Activated T-cell treated with anti-CD3 and anti-CD28 coated beads, Interleukin-2, amount 50 U/mL, for 48 hours (primary cell): ENCODE measurements around the gene MRPS6.
A peak's percentile ranks its signal among the peaks of the same experiment; 100 is the strongest.

Experiments used
- DNase-seq, 2 experiments: peaks; one replicate each; pipeline ENCODE4 v3.0.0-alpha.2; 2020

Gene MRPS6

DNA sequence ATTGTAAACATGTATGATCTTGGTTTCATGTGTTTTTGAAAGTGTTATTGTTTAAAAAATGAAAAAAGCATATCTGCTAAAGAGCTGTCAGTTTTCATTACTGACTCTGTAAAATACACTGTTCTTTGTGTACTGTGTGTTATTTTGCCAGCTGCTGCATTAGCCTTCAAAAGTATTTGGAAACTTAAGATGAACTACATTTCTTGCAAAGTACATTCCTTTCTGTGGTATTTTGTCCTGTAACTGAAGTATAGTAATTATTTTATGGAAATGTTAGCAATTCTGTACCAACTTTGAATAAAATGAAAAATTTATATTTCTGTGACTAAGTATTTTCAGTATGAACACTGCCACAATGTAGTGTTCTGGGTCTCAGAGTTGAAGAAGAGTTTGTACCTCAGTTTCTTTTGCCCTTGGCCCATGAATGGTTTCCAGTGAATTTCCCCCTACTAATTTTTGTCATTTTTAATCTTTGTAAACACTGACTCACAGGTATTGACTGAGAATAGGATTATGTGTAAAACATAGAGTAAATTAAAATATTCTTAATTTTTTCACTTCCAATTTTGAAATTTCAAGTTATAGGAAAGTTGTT, 32.7 kb downstream of the MRPS6 start:
- no peak for DNase-seq

DNA sequence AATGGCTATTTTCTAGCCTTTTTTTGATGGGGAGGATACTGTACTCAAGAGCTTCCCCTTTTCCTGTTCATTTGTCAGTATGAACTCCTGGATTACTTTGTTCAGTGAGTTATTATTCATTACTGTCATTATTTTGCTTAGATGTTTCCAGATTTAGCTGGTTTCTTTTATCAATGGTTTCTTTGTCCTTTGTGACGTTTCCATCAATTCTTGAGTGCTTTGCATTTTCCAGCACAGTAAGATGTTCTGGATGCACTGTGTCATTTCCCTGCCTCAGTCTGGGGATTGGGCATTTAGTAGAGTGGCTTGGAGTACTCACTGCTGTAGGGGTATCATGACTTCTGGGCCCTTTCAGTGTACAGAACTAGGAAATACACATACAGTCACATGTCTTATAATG, 34.2 kb downstream of the MRPS6 start:
- DNase-seq = no peak

DNA sequence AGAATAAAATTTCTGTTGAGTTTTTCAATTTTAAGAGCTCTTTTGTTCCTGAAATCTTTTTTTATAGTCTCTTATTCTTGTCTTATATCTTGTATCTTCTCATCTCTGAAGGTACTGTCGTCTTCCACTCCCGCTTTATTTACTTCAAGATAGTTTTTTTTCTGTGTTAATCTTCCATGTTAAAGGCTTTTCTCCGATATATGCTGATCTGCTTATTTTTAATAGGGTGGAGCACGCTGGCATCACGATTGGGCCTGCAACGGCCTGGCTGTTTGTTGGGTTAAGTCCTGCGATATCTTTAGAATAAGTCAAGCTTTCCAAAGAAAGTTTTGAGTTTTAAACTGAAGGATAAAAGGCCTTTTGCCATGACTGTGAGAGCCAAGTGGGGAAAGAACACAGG, 35.7 kb downstream of the MRPS6 start:
- DNase-seq = no peak

DNA sequence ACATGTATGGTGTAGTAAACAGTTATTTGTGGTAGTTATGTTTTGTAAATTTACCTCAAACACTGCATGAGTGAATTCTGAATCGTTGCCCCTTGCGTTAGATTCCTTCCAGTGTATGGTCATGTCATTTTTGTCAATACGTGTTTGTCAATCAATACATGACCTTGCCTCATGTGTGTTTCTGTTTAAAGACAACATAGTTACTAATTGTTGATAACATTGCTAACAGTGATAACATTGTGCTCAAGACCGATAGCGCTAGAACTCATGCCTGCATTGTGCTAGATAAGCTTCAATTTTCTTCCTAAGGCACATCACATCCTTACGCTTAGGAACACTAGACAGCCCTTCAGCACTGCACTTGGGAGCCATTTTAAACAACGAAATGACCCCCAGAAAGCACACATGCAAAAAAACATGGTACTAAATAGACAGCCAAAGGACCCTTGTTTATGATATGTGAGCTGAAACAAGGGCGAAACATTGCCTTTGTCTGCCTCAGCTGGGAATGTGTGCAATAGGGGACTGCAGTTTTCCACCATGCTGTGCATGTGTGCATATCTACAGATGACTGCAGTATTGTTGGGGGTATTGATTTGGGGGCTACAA, 37.3 kb downstream of the MRPS6 start:
- no peak for DNase-seq

DNA sequence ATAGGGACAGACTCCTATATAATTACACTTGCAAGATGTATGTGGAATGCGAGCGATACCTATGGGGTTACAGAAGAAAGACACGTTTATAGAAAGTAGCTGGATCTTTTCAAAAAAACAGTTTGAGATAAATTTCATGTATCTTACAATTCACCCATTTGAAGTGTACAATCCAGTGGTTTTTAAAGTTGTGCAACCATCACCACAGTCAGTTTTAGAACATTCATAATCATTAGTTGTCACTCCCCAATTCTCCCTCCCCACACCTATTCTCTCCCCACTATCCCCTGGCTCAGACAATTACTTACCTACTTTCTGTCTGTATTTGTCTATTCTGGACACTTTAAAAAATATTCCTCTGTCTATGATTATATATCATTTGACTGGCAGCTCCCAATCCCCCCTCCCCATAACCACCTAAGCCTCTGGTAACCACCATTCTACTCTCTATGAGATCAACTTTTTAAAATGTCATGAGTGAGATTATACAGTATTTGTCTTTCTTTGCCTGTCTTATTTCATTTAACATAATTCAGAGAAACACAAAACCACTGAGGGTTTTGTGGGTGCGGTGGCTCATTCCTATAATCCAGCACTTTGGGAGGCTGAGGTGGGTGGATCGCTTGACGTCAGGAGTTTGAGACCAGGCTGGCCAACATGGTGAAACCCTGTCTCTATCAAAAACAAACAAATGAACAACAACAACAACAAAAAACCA, 39.1 kb downstream of the MRPS6 start:
- DNase-seq = no peak

DNA sequence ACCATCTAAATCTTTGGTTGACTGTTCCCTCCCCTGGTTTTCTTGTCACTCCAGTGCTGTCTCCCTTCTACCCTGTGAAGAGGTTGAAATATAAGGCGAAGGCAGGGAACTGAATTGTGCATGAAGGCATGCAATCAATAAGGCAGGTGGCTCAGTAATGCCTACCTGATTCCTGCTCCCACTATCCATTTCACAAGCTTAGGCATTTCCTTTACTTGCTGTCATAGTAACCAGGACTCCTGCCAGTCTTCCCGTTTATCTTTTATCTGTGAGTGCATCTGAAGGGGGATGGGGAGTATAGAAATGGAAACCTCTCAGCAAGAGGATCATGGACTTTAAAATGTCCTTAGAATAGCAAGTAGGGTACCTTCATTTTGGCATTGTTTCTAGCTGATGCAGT, 40.5 kb downstream of the MRPS6 start:
- DNase-seq = no peak

DNA sequence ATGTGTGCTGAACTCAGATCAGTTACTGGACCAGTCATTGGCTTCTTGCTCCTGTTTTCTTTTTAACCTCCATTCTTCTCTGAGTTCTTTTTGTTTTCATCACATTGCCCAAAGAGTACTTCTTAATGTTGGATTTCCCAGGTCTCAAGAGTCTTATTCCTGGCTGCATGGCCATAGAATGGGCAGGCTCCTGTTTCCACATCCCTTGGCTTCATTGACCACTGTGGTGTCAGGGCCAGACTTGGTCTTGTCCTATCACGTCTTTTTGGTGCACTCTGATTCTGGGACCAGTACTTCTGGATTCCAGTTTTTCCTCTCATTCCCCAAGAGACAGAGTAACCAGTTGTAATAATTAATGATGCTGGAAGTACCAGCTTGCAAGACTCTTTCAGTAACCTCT, 41.8 kb downstream of the MRPS6 start:
- no peak for DNase-seq

DNA sequence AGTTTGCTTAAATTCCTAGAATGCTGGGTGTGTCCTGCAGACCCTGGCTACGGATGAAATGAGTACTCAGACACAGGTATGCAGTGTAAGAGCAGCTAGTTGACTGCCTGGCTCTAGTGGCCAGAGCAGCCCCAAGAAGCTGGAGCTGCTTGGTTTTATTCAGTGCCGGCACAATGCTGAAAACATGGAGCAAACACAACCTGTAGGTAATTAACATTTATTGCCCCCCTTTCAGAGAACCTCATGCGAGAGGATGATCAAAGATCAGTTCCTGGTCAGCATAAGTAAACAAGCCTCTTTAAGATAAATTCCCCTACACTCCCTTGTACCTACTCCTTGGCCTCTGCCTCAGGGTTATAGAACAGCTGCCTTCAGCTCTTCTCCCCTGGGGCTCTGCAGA, 43.2 kb downstream of the MRPS6 start:
- DNase-seq = no peak

DNA sequence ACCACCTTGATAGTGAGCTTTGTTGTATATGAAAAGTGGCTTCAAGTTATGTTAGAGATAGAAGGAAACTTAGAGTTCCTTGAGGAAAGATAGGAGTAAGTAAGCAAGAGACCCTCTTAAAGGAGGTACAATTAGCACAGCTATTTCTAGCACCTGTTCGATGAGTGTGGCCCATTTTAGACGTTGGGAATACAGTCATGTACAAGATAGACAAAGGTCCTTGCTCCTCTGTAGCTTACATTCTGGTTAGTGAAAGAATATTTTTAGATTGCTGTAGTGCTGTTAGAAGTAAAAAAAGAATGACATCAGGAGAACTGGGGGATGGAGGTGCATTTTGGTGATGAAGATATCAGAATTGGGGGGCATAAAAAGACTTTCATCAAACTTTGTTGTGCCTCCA, 47.5 kb downstream of the MRPS6 start:
- DNase-seq = no peak

DNA sequence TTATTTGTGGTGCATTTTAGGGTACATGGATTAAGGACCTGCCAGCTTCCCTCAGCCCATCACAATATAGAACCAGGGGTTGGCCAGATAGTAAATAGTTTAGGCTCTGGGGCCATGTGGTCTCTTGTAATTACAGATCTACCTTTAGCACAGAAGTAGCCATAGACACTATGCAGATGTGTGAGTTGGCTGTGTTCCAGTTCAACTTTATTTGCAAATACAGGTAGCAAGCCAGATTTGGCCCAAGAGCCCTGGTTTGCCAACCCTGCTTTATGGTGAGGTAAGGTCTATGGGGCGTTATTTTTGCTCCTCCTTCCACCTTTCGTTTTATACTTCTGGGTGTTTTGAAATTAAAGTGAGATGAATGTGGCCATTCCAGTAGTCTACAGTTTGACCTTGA, 48.7 kb downstream of the MRPS6 start:
- DNase-seq = no peak

DNA sequence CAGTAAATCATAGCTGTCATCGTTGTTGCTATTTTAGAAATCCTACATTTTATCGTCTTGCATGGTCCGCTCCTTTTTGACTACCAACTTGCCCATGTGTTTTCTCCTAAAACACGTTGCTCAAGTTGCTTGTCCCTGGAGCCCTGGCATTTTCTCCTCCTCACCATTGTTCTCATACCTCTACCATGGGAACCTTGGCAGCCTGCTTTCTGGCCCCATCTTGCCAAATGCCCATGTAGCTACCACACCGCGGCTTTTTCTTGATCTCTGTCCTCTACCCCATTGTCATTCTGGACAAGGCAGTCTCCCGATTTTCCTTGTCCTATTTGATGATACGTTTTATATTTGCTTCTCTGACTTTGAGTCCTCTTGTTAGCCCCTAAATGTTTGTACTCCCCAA, 50.2 kb downstream of the MRPS6 start:
- no peak for DNase-seq

DNA sequence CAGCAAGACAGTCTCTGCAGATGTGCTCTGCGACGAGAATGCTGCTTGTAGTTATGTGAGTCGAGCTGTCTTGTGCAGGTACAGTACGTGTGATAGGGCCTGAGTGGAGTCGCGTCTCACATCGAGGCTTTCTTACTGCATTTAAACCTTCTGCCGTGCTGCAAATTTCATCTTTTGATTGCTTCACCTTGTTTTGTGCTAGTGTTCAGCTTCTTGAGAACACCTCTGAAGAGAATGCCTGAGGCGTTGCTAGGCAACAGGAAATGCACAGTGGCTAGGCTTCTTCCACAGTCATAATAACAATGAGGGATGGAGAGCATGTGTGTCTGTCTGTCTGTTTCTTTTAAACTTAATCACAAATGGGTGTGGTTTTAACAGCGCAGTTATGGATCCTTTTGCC, 52.9 kb downstream of the MRPS6 start:
- DNase-seq = no peak

DNA sequence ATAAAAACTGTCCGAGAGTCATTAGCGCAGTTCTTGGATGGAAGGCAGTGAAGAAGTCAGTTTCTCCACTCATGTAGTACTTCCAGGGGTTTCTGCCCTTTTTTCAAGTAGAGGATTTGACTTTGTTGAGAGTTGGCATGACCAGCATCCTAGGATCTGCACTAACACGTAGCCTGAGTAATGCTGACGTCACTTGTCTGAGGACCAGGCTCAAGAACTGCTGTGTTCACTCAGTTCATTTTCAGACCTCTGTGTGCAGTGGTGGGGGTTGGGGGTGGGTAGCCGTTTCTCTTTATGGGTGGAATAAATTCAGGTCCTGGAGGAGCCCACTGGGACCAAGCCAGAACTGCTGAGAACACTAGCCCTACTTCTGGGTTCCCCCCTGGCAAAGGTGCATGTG, 53.3 kb downstream of the MRPS6 start:
- DNase-seq = no peak

DNA sequence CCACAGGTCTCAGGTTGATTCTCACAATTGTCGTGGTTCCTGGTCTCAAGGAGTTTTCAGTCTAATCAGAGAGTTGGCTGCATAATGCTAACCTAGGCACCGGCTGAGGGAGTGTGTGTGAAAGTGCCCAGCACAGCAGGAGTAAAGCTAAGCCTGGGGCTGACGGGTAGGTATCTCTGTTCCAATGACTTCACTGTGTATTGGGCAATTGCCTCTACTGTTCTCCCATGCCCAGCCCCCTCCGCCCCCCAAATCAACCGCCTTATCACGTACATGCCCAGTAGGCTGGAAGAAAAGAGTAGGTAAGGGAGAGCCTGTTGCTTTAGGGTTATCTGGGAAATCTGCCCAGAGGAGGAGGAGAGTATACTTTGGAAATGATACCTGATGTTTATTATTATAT, 54.7 kb downstream of the MRPS6 start:
- DNase-seq = no peak

DNA sequence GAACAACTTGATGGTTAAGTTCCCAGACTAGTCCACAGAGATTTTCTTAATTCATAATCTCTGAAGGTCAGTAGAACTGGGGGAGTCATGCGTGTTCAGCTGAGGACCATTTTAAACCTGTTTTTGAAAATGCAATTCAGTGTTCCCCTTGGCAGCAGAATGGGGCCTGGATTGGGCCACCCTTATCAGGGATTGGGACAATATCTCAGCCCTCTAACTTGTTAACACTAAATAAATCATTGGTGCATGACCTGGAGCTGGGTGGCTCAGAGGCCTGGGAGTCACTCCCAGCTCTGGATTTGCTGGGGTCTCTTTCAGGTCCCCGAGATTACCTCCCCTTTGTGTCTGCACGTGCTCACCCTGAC, 55.3 kb downstream of the MRPS6 start:
- DNase-seq = no peak

DNA sequence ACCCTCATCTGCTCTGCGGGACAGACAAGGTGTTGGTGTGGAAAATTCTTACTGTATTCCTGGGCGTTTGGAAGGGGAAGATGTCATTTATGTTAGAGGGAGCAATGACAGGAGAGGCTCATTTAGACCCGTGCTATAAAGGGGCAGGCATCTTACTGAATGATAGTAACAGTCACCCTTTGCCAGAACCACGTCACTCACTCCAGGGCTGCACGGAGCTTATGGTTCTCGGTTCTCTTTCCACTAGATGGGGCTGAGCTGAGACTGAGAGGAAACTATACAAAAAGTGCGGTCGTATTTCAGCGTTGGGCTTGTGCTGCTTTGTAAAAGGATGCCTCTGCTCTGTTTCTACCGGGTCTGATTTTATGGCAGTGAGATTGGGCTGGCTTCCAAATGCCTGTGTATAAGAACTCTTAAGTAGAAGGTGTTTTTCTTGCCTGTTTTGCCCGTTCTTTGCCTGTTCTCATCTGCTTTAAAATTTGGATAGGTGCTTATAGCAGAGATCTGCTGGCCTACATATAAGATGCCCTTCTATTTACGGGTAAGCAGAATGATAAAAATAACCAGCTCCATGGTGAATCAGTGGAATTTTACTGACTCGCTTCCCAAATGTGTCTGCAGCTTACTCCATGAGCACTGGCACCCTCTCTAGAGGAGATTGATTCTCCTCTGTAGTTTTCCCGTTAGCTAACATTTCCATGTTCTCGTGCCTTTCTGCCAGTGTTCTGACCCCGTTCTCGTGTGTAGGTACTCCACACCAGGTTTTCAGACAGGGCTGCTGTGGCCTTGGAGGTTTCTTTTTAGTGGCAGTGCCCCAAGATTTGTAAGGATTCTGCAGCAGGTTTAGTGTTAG, 55.9 kb downstream of the MRPS6 start:
- DNase-seq = peak; percentile 75 to 77

DNA sequence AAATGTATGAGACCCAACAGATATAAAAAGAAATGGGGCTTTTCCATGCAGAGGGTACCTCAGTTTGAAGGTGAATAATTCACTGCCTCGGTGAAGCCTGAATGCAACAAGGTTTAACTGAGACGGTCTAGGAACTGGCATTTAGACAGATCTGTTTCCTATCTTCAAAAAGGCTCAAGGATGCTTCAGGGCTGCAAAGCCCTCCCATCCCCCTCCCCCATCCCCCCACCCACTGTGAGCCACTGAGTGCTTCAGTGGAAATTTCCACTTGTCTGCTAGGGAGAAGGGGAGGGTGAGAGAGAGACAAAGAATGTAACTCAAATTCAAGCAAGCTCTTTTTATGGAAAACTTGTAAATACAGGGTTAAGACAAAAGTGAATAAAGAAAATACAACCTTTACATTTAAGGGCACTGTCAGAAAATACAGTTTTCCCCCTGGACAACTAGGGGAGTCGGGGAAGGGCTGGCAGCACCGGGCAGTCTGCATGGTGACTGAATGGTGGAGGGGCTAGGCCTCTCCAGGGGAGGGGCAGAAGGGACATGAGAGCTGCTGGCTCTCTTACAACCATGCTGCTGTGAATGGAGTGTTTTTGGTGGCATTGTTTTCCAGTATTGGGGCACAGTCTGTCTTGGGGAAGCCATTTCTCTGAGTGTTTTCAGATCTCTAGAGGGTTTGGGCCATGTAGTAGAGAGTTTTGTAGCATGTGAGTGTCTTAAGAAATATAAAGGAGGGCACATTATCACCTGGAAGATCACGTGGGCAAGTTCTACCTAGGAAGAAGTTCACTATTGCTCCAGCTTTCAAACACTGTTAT, 56.7 kb downstream of the MRPS6 start:
- peak in 1 of 2 experiments; percentile 39 for DNase-seq

DNA sequence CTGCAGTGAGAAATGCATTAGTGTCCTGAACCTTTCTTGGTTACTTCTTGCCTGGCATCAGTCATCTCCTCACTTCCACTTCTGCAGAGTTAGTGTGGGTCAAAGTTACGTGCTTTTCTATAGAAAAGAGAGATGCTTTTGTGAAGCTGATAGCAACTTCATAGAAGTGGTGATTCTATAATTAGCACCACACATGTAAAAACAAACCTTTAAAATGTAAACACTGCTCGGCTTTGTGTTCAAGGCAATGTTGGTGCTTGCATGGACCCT, 57.3 kb downstream of the MRPS6 start:
- no peak for DNase-seq

DNA sequence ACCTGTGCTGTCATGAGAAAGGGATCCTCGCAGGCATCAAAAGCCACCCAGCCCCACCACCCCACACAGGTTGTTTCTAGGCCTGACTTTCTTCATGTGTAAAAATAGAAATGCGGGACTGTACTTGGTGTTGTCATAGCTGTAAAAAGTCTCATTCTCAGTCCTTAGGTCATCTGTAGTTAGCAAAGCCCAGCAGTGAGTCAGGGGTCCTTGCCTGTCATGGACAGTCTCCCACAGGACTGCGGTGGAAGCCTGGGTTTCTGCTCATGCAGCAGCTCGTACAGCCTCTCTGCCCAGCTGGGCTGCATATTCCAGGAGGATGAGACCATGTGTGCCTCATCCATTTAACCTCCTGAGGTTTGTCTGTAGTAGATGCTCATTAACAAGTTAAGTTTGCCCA, 58.2 kb downstream of the MRPS6 start:
- DNase-seq = no peak

DNA sequence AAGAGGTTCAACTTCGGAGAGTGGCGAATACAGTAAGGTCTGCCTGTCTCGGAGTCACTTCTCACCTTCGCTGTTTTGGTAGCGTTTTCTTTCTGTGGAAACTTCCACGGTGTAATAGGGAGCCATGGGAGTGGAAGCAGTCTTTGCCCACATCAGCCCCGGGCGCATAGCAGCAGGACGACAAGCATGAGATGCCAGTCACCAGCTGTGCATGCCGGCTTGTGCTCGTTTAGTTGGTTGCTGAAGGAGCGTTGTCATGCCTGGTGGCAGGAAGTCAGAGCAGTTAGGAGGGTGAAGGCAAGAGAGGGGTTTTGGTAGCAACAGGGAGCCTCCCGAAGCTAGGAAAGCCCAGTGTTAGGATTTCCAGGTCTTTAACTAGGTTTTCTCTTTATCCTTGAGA, 58.8 kb downstream of the MRPS6 start:
- no peak for DNase-seq

DNA sequence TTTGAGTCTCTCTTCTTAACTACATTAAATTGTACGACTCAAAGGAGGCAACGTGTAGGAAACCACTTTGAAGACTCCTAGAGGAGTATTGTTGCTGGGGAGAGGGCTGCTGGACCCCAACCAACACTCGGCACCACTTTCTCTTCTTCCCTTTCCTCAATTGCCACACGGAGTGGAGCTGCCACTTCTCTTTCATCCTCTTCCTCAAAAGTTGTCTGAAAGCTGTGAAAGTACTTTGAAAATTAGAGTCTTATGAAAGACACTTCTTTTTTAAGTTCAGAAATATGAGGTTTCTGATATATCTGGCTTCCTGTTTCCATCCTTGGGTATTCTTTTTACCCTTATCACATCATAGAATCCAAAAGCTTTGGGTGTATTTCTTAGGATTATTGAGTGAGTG, 59.5 kb downstream of the MRPS6 start:
- no peak for DNase-seq

DNA sequence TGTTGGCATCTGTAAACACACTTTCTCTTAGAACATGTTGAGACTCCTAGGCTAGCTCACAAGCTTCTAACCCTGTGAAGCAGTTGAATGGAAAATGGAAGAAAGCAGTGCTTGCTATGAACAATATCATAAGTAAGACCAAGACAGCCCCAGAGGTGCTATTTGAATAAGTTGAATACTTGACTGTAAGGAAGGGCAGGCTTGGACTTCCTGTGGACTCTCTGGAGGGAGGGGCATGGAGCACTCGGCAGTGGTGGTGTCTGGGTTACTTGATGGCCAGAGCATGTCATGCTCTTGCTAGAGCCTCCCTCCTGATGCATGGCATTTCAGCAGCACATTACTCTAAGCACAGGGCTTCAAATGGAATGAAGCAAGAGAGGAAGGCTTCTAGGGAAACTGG, 60.0 kb downstream of the MRPS6 start:
- DNase-seq = no peak

DNA sequence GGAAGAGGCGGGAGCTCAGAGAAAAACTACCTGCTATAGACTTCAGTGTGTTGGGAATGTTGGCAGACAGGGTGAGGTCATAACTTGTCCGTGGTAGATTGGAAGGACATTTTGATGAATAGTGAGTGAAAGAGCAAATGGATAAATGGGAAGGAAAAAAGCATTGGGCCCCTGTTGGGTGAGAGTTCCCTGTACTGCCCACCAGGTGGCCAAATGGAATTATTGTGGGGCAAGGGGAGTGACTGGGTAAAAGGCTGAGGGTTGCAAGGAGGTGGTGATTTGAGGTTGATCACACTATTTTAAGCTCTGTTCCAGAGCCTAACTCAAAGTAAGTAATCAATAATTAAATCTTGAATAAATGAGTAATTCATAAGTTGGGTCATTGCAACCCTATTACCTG, 60.4 kb downstream of the MRPS6 start:
- DNase-seq = no peak
